HepG2 (cell line): ENCODE data around the gene UNKL. TPM values are rescaled to one million over a fixed set of nuclear protein-coding genes. Genes with fewer than 3 reads are reported as not detected.

Experiments
- ETS1 ChIP-seq: sonication (generic); formaldehyde crosslinking; IDR thresholded peaks from 2 replicates; pipeline ENCODE4 v1.4.0; 2020; ENCODE audit warnings: missing genetic modification reagents
- IRF2 ChIP-seq: IDR thresholded peaks from 2 replicates; pipeline ENCODE4 v1.6.1; 2018; ENCODE audit warnings: missing genetic modification reagents, missing compliant biosample characterization
- JARID2 ChIP-seq: sonication (generic); formaldehyde crosslinking; IDR thresholded peaks from 2 replicates; pipeline ENCODE4 v1.8.1; 2023; ENCODE audit warnings: missing genetic modification reagents, inconsistent platforms; ENCODE audit not compliant: insufficient replicate concordance
- MEIS1 ChIP-seq: sonication (generic); formaldehyde crosslinking; IDR thresholded peaks from 2 replicates; pipeline ENCODE4 v1.9.0; 2021; ENCODE audit warnings: mild to moderate bottlenecking, missing genetic modification reagents, moderate library complexity, borderline replicate concordance
- NONO ChIP-seq, 2 experiments: fragments of 450-650 bp in 1 of 2; sonication (generic) in 1 of 2; formaldehyde crosslinking in 1 of 2; IDR thresholded peaks in 1 of 2; conservative IDR thresholded peaks in 1 of 2; 2 replicates each; pipeline versions ENCODE4 v1.6.1 to v1.8.0; 2017 to 2022; ENCODE audit warnings: mild to moderate bottlenecking in 1 of 2, missing genetic modification reagents in 1 of 2, moderate library complexity in 1 of 2
- ONECUT2 ChIP-seq: sonication (generic); formaldehyde crosslinking; IDR thresholded peaks from 2 replicates; pipeline ENCODE4 v1.4.0; 2020; ENCODE audit warnings: missing genetic modification reagents
- RARG ChIP-seq: sonication (generic); formaldehyde crosslinking; IDR thresholded peaks from 2 replicates; pipeline ENCODE4 v1.4.0; 2020; ENCODE audit warnings: low read depth, mild to moderate bottlenecking, missing genetic modification reagents
- REPIN1 ChIP-seq: sonication (generic); formaldehyde crosslinking; IDR thresholded peaks from 2 replicates; pipeline ENCODE4 v1.8.0; 2022; ENCODE audit warnings: missing genetic modification reagents, low read depth, mild to moderate bottlenecking, borderline replicate concordance
- SRY ChIP-seq: sonication (generic); formaldehyde crosslinking; IDR thresholded peaks from 2 replicates; pipeline ENCODE4 v1.8.0; 2022; ENCODE audit warnings: mild to moderate bottlenecking, missing genetic modification reagents
- TAF15 ChIP-seq: fragments of 200-400 bp; formaldehyde crosslinking; IDR thresholded peaks from one replicate; pipeline ENCODE4 v1.6.1; 2018; ENCODE audit warnings: mild to moderate bottlenecking, low read depth, low read length; ENCODE audit not compliant: poor library complexity, severe bottlenecking
- TOE1 ChIP-seq: sonication (generic); formaldehyde crosslinking; IDR thresholded peaks from 2 replicates; pipeline ENCODE4 v1.4.0; 2020; ENCODE audit warnings: mild to moderate bottlenecking, missing genetic modification reagents
- TRIM24 ChIP-seq: sonication (generic); formaldehyde crosslinking; IDR thresholded peaks from 2 replicates; pipeline ENCODE4 v1.8.0; 2022; ENCODE audit warnings: mild to moderate bottlenecking, missing genetic modification reagents
- UBTF ChIP-seq: sonication (generic); formaldehyde crosslinking; IDR thresholded peaks from 2 replicates; pipeline ENCODE4 v1.4.0; 2020; ENCODE audit warnings: mild to moderate bottlenecking, missing genetic modification reagents
- ZNF232 ChIP-seq: sonication (generic); formaldehyde crosslinking; IDR thresholded peaks from 2 replicates; pipeline ENCODE4 v1.4.0; 2020; ENCODE audit warnings: missing genetic modification reagents, borderline replicate concordance
- ZNF552 ChIP-seq: sonication (generic); formaldehyde crosslinking; IDR thresholded peaks from 2 replicates; pipeline ENCODE4 v1.9.0; 2022; ENCODE audit warnings: missing genetic modification reagents, mild to moderate bottlenecking, borderline replicate concordance
- ZNF558 ChIP-seq: sonication (generic); formaldehyde crosslinking; IDR thresholded peaks from 2 replicates; pipeline ENCODE4 v1.9.0; 2022; ENCODE audit warnings: mild to moderate bottlenecking, missing genetic modification reagents, borderline replicate concordance
- ZNF607 ChIP-seq: sonication (generic); formaldehyde crosslinking; IDR thresholded peaks from 2 replicates; pipeline ENCODE4 v1.5.1; 2020; ENCODE audit warnings: missing genetic modification reagents, mild to moderate bottlenecking, borderline replicate concordance
- ZNF615 ChIP-seq: sonication (generic); formaldehyde crosslinking; IDR thresholded peaks from 2 replicates; pipeline ENCODE4 v1.5.0; 2020; ENCODE audit warnings: mild to moderate bottlenecking, missing genetic modification reagents, borderline replicate concordance
- ZNF747 ChIP-seq: sonication (generic); formaldehyde crosslinking; IDR thresholded peaks from 2 replicates; pipeline ENCODE4 v1.8.1; 2023; ENCODE audit warnings: missing genetic modification reagents, mild to moderate bottlenecking, borderline replicate concordance
- ZNF788 ChIP-seq: sonication (generic); formaldehyde crosslinking; IDR thresholded peaks from 2 replicates; pipeline ENCODE4 v1.5.0; 2020; ENCODE audit warnings: mild to moderate bottlenecking, missing genetic modification reagents, borderline replicate concordance
- ZSCAN20 ChIP-seq: sonication (generic); formaldehyde crosslinking; IDR thresholded peaks from 2 replicates; pipeline ENCODE4 v1.4.0; 2020; ENCODE audit warnings: missing genetic modification reagents, mild to moderate bottlenecking, borderline replicate concordance
- polyA plus RNA-seq, 8 experiments: library from polyadenylated mRNA; depleted of rRNA in 3 of 8; stranded (reverse) in 7 of 8; unstranded in 1 of 8; fragments of >200 nt; fragmentation: Illumina TruSeq in 4 of 8; extraction: Trizol in 4 of 8; gene quantifications; 2 replicates each; pipeline versions ENCODE4 v1.2.1 to v1.2.3, GENCODE V29; 2011 to 2016; ENCODE audit warnings: low read depth in 4 of 8, missing spikeins in 1 of 8, mixed read lengths in 1 of 8; ENCODE audit not compliant: insufficient read depth in 1 of 8
- total RNA-seq, 5 experiments: library from RNA; depleted of rRNA; stranded (reverse); fragments of >200 nt; fragmentation: Illumina TruSeq; extraction: Trizol; gene quantifications; 2 replicates each; pipeline ENCODE4 v1.2.3, GENCODE V29; 2016; ENCODE audit warnings: low read depth in 1 of 5
- TF ChIP-seq, protein P1 (sequence below): IDR thresholded peaks from 2 replicates; pipeline ENCODE4 v1.6.1; 2016; ENCODE audit warnings: low read depth, control low read depth

The UNKL gene
- total and polyA plus RNA-seq, 2 of the 13 experiments (the other 11 are each of a cell fraction or from before 2014, with no cell fraction given) = 10.4 to 17.6 TPM

DNA sequence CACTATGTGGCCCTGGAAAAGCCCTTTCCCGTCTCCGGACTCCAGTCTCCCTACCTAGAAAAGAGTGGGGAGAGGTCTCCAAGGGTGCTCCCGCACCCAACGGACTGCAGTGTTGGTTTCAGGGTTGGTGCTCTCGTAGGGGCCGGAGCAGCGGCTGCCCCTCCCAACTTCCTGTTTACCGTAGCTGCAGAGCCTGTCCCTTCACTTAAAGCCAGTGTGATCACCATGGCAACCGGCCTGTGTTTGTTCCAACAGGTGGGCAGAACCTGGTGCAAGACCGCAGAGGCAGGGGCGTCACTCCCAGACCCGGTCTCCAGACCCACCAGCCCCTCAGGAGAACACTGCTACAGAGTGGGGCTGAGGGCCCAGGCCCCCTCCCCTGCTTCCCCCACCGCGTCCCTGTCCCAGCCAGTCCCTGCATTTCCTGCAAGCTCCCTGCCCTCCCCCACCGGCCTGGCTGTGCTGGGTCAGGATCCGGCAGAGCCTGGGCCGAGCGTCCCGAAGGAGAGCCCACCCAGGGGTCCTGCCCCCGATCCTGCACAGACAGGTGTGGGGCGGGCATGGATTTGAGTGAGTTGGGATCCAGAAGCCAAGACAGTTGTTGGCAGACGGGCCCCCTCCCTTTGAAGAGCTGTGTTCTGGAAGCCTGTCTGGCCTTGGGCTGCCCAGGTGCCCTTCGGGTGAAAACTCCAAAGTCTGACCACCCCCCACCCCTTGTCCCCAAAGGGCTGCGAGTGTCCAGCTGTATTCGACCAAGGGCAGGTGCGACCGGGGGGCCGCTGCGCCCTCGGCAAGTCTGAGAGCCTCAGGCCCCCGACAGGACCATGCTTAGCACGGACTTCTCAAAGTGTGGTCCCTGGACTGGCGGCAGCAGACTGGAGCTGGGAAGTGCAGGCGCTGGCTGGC, 82.5 kb downstream of the UNKL start (continued):
- TF ChIP-seq ONECUT2 (CRISPR knock-in tag) (no peak), ZNF788 (CRISPR knock-in tag) (peak; percentile 64; the same call in 1 of the 2 replicates), ZNF558 (CRISPR knock-in tag) (no peak), TRIM24 (no peak), ZNF607 (CRISPR knock-in tag) (peak; percentile 69; the same call in 1 of the 2 replicates), JARID2 (no peak), REPIN1 (no peak), MEIS1 (CRISPR knock-in tag) (no peak), ZNF747 (CRISPR knock-in tag) (0 out of 2 replicates have a peak, but pooled peaks have one; percentile 53), ZNF552 (CRISPR knock-in tag) (no peak), ETS1 (CRISPR knock-in tag) (no peak), ZNF232 (CRISPR knock-in tag) (no peak), NONO (IDR thresholded peaks at IDR 0.05) (no peak), NONO (CRISPR knock-in tag; conservative IDR thresholded peaks at IDR 0.05) (no peak), TAF15 (no peak), ZNF615 (CRISPR knock-in tag) (no peak), UBTF (CRISPR knock-in tag) (peak; percentile 35; the same call in 1 of the 2 replicates), IRF2 (CRISPR knock-in tag) (no peak), SRY (CRISPR knock-in tag) (peak; percentile 42; the same call in 1 of the 2 replicates), ZSCAN20 (no peak), RARG (CRISPR knock-in tag) (no peak), TOE1 (CRISPR knock-in tag) (no peak)
- TF ChIP-seq, protein P1, sequence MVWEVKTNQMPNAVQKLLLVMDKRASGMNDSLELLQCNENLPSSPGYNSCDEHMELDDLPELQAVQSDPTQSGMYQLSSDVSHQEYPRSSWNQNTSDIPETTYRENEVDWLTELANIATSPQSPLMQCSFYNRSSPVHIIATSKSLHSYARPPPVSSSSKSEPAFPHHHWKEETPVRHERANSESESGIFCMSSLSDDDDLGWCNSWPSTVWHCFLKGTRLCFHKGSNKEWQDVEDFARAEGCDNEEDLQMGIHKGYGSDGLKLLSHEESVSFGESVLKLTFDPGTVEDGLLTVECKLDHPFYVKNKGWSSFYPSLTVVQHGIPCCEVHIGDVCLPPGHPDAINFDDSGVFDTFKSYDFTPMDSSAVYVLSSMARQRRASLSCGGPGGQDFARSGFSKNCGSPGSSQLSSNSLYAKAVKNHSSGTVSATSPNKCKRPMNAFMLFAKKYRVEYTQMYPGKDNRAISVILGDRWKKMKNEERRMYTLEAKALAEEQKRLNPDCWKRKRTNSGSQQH (CRISPR knock-in tag) = no peak
